Measurements from ENCODE around the gene NR1H4. TPM values are rescaled to one million over a fixed set of nuclear protein-coding genes. Genes with fewer than 3 reads are reported as not detected.

Gene NR1H4
- total and polyA plus RNA-seq, 2 of the 13 experiments (the other 11 are each of a cell fraction or from before 2014, with no cell fraction given) = 27.3 to 114 TPM

DNA sequence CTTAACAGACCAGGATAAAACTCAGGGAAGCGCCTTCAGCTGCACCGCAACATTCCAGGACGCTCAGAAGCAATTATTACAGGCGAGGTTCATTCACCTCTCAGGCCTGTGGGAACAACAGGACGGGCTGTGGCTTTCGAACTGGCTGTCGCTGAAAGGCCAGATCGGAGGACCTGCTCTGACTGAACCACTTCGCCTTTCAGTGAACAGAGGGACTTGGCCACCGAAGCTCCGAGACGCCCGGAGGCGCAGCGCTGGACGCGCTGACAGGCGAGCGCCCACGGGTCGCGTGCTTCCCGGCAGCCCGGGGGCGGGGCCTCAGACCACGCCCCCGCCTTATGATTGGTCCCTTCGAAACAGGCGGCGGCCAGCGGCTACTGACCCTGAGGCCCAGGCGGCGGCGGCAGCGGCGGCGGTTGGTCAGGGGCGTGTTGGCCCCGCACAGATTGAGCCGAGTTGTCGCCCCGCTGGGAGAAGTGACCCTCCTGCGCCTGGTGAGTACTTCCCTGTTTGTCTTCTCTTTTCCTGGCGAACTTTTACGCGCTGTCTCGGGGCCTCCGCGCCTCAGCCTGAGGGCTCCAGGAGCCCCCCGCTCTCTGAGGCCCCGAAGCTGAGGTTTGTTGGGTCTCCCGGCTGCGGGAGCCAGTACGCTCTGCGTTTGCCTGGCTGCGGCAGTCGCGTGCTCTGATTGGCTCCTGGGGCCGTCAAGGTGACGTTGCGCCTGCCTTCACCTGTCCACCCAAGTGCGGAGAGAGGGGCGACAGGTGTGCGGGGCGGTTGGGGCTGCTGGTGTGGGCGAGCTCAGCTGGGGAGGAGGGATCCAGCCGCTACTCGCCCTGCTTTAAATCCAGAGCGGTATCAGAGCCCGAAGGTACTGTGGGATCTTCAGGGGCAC is 99.9 kb downstream of the NR1H4 start, which contains the start of gene GAS2L3 (continued):
- no peak; the same call in none of the 2 replicates for TF ChIP-seq SRY (CRISPR knock-in tag; IDR thresholded peaks at IDR 0.05)
- TF ChIP-seq YEATS4 (CRISPR knock-in tag; IDR thresholded peaks at IDR 0.05; ENCODE audit: borderline replicate concordance) = peak; percentile 72; the same call in 1 of the 2 replicates
- no peak for TF ChIP-seq ZBTB7B (CRISPR knock-in tag; IDR thresholded peaks at IDR 0.05)
- TF ChIP-seq SSRP1 (CRISPR knock-in tag; IDR thresholded peaks at IDR 0.05) = no peak
- TF ChIP-seq, protein P1, sequence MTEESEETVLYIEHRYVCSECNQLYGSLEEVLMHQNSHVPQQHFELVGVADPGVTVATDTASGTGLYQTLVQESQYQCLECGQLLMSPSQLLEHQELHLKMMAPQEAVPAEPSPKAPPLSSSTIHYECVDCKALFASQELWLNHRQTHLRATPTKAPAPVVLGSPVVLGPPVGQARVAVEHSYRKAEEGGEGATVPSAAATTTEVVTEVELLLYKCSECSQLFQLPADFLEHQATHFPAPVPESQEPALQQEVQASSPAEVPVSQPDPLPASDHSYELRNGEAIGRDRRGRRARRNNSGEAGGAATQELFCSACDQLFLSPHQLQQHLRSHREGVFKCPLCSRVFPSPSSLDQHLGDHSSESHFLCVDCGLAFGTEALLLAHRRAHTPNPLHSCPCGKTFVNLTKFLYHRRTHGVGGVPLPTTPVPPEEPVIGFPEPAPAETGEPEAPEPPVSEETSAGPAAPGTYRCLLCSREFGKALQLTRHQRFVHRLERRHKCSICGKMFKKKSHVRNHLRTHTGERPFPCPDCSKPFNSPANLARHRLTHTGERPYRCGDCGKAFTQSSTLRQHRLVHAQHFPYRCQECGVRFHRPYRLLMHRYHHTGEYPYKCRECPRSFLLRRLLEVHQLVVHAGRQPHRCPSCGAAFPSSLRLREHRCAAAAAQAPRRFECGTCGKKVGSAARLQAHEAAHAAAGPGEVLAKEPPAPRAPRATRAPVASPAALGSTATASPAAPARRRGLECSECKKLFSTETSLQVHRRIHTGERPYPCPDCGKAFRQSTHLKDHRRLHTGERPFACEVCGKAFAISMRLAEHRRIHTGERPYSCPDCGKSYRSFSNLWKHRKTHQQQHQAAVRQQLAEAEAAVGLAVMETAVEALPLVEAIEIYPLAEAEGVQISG (CRISPR knock-in tag; IDR thresholded peaks at IDR 0.05) = peak; percentile 84
- 0 out of 4 replicates have a peak, but pooled peaks of 1 of the 2 experiments have one; percentile 7 for TF ChIP-seq NR2F1 (CRISPR knock-in tag; IDR thresholded peaks at IDR 0.05)
- TF ChIP-seq MED8 (CRISPR knock-in tag; IDR thresholded peaks at IDR 0.05; ENCODE audit: insufficient replicate concordance) = no peak
- TF ChIP-seq, protein P2, sequence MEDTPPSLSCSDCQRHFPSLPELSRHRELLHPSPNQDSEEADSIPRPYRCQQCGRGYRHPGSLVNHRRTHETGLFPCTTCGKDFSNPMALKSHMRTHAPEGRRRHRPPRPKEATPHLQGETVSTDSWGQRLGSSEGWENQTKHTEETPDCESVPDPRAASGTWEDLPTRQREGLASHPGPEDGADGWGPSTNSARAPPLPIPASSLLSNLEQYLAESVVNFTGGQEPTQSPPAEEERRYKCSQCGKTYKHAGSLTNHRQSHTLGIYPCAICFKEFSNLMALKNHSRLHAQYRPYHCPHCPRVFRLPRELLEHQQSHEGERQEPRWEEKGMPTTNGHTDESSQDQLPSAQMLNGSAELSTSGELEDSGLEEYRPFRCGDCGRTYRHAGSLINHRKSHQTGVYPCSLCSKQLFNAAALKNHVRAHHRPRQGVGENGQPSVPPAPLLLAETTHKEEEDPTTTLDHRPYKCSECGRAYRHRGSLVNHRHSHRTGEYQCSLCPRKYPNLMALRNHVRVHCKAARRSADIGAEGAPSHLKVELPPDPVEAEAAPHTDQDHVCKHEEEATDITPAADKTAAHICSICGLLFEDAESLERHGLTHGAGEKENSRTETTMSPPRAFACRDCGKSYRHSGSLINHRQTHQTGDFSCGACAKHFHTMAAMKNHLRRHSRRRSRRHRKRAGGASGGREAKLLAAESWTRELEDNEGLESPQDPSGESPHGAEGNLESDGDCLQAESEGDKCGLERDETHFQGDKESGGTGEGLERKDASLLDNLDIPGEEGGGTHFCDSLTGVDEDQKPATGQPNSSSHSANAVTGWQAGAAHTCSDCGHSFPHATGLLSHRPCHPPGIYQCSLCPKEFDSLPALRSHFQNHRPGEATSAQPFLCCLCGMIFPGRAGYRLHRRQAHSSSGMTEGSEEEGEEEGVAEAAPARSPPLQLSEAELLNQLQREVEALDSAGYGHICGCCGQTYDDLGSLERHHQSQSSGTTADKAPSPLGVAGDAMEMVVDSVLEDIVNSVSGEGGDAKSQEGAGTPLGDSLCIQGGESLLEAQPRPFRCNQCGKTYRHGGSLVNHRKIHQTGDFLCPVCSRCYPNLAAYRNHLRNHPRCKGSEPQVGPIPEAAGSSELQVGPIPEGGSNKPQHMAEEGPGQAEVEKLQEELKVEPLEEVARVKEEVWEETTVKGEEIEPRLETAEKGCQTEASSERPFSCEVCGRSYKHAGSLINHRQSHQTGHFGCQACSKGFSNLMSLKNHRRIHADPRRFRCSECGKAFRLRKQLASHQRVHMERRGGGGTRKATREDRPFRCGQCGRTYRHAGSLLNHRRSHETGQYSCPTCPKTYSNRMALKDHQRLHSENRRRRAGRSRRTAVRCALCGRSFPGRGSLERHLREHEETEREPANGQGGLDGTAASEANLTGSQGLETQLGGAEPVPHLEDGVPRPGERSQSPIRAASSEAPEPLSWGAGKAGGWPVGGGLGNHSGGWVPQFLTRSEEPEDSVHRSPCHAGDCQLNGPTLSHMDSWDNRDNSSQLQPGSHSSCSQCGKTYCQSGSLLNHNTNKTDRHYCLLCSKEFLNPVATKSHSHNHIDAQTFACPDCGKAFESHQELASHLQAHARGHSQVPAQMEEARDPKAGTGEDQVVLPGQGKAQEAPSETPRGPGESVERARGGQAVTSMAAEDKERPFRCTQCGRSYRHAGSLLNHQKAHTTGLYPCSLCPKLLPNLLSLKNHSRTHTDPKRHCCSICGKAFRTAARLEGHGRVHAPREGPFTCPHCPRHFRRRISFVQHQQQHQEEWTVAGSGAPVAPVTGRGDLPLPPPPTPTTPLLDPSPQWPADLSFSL (CRISPR knock-in tag; IDR thresholded peaks at IDR 0.05) = no peak
- TF ChIP-seq, protein P3, sequence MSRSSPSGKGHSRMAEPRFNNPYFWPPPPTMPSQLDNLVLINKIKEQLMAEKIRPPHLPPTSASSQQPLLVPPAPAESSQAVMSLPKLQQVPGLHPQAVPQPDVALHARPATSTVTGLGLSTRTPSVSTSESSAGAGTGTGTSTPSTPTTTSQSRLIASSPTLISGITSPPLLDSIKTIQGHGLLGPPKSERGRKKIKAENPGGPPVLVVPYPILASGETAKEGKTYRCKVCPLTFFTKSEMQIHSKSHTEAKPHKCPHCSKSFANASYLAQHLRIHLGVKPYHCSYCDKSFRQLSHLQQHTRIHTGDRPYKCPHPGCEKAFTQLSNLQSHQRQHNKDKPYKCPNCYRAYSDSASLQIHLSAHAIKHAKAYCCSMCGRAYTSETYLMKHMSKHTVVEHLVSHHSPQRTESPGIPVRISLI (CRISPR knock-in tag; IDR thresholded peaks at IDR 0.05; ENCODE audit: borderline replicate concordance) = no peak
- TF ChIP-seq HNRNPL (IDR thresholded peaks at IDR 0.05; ENCODE audit: low read depth, low read length) = no peak
- TF ChIP-seq ZNF781 (CRISPR knock-in tag; IDR thresholded peaks at IDR 0.05; ENCODE audit: borderline replicate concordance, not compliant biosample characterization) = no peak
- TF ChIP-seq RFX5 (IDR thresholded peaks at IDR 0.05; ENCODE audit: low read depth, low read length) = no peak
- TF ChIP-seq ONECUT2 (CRISPR knock-in tag; IDR thresholded peaks at IDR 0.05) = no peak
- no peak for TF ChIP-seq MLLT10 (CRISPR knock-in tag; IDR thresholded peaks at IDR 0.05)
- TF ChIP-seq ZNF367 (CRISPR knock-in tag; IDR thresholded peaks at IDR 0.05; ENCODE audit: borderline replicate concordance) = no peak
- TF ChIP-seq ZFP1 (CRISPR knock-in tag; IDR thresholded peaks at IDR 0.05) = no peak
